Measurements from ENCODE around the gene NHSL2.

The NHSL2 gene

GRCh38 chrX:72100824-72101351, 190.2 kb downstream of the NHSL2 start:
- no peak for TF ChIP-seq CTCF (IDR thresholded peaks at IDR 0.05)

- TF ChIP-seq CTCF (IDR thresholded peaks at IDR 0.05) = no peak
Measured at GRCh38 chrX:72101597-72102037, 191.0 kb downstream of the NHSL2 start.

GRCh38 chrX:72102126-72102525, 191.5 kb downstream of the NHSL2 start:
- no peak for TF ChIP-seq CTCF (IDR thresholded peaks at IDR 0.05)

GRCh38 chrX:72102760-72103159, 192.1 kb downstream of the NHSL2 start:
- no peak for TF ChIP-seq CTCF (IDR thresholded peaks at IDR 0.05)

GRCh38 chrX:72105436-72105835, 194.8 kb downstream of the NHSL2 start:
- no peak for TF ChIP-seq CTCF (IDR thresholded peaks at IDR 0.05)

GRCh38 chrX:72107320-72107719, 196.7 kb downstream of the NHSL2 start:
- no peak for TF ChIP-seq CTCF (IDR thresholded peaks at IDR 0.05)

GRCh38 chrX:72107841-72108595, 197.4 kb downstream of the NHSL2 start:
- TF ChIP-seq CTCF (IDR thresholded peaks at IDR 0.05) = no peak
